K562 (cell line): ENCODE results near the gene P2RY11. TPM values are rescaled to one million over a fixed set of nuclear protein-coding genes. Genes with fewer than 3 reads are reported as not detected.
A peak's percentile ranks its signal among the peaks of the same experiment; 100 is the strongest.

Experiments used
- ATAC-seq: fragments of 200-7000 bp; cut with Tn5 transposase; 3 replicates; pipeline ENCODE4 v1.9.1; 2020; ENCODE audit warnings: moderate library complexity
- BruUV-seq: library from RNA; stranded (reverse); fragments of 400-500 nt; replicated peaks from 2 replicates; lab custom pipeline; 2021; lab: Mats Ljungman, UMichigan
- CTCF ChIA-PET: fragments of 300-600 bp; formaldehyde crosslinking; extraction: SDS; loops from one replicate; lab custom pipeline; 2021; ENCODE audit warnings: low intra/inter-chr PET ratio; lab: Yijun Ruan, JAX
- POLR2A ChIA-PET: fragments of 300-600, 350-650 bp; sonication (Branson Sonifier 250); formaldehyde crosslinking; extraction: SDS; loops from one replicate; lab custom pipeline; 2021; ENCODE audit warnings: antibody characterized with exemption, inconsistent platforms; lab: Yijun Ruan, JAX
- DNase-seq, 4 experiments: peaks; one replicate each; pipeline versions ENCODE4 v3.0.0 to v3.0.0-alpha.2; 2011 to 2018; ENCODE audit warnings: low spot score in 3 of 4, mixed read lengths in 3 of 4; ENCODE audit errors: extremely low read depth in 1 of 4
- FAIRE-seq: peaks from 2 replicates; lab custom pipeline; 2011; peaks lifted over from hg19 to GRCh38; lab: Jason Lieb, UNC
- H2AFZ ChIP-seq: 2 replicates; pipeline ENCODE4 v1.6.0; 2011; ENCODE audit warnings: low read depth, low read length, control low read depth, inconsistent platforms
- H3K27ac ChIP-seq: fragments of 200-600 bp; 3 replicates; pipeline ENCODE4 v1.8.0; 2011; ENCODE audit warnings: low read depth, mild to moderate bottlenecking, control low read depth, inconsistent platforms, low read length, moderate library complexity, mixed read lengths; ENCODE audit errors: extremely low read depth
- H3K27me3 ChIP-seq, 2 experiments: fragments of 300-600 bp in 1 of 2; 2 replicates in 1 of 2; 3 replicates in 1 of 2; pipeline versions ENCODE4 v1.6.0 to v1.8.0; 2011; ENCODE audit warnings: inconsistent platforms in 2 of 2, low read length in 2 of 2, mild to moderate bottlenecking in 1 of 2, mixed read lengths in 1 of 2, moderate library complexity in 1 of 2; ENCODE audit not compliant: control insufficient read depth in 2 of 2, insufficient read depth in 2 of 2
- H3K36me3 ChIP-seq: fragments of 300-600 bp; 3 replicates; pipeline ENCODE4 v1.8.0; 2011; ENCODE audit warnings: mild to moderate bottlenecking, low read length, inconsistent platforms; ENCODE audit not compliant: control insufficient read depth, insufficient read depth
- H3K4me1 ChIP-seq, 2 experiments: fragments of 200-600 bp in 1 of 2; replicated peaks in 1 of 2; 2 replicates in 1 of 2; 3 replicates in 1 of 2; pipeline versions ENCODE4 v1.5.1 to v1.8.0; 2011; ENCODE audit warnings: inconsistent platforms in 2 of 2, low read length in 2 of 2, mild to moderate bottlenecking in 1 of 2, mixed read lengths in 1 of 2, moderate library complexity in 1 of 2; ENCODE audit not compliant: control insufficient read depth in 2 of 2, insufficient read depth in 2 of 2
- H3K4me2 ChIP-seq: 2 replicates; pipeline ENCODE4 v1.6.1; 2011; ENCODE audit warnings: low read length, control low read depth, inconsistent platforms, mixed read lengths; ENCODE audit not compliant: insufficient read depth
- H3K4me3 ChIP-seq: fragments of 200-600 bp; sonication (generic), shearing (Covaris generic); 2 replicates; pipeline ENCODE4 v1.5.1; 2016; ENCODE audit warnings: control low read depth, inconsistent platforms
- H3K79me2 ChIP-seq: fragments of 200-600 bp; 3 replicates; pipeline ENCODE4 v1.8.0; 2011; ENCODE audit warnings: low read length, inconsistent platforms; ENCODE audit not compliant: control insufficient read depth, insufficient read depth
- H3K9ac ChIP-seq, 2 experiments: 2 replicates each; pipeline versions ENCODE4 v1.6.0 to v1.6.1; 2011; ENCODE audit warnings: low read depth in 2 of 2, low read length in 2 of 2, control low read depth in 1 of 2, inconsistent platforms in 1 of 2, mild to moderate bottlenecking in 1 of 2, mixed read lengths in 1 of 2; ENCODE audit not compliant: insufficient read depth in 1 of 2
- H3K9me1 ChIP-seq: one replicate; pipeline ENCODE4 v1.6.0; 2011; ENCODE audit warnings: inconsistent platforms, mild to moderate bottlenecking, low read length, moderate library complexity; ENCODE audit not compliant: control insufficient read depth, insufficient read depth
- H3K9me3 ChIP-seq: replicated peaks from 2 replicates; pipeline ENCODE4 v1.5.1; 2011; ENCODE audit warnings: low read depth, low read length, inconsistent platforms; ENCODE audit not compliant: control insufficient read depth, insufficient read depth
- H4K20me1 ChIP-seq: replicated peaks from 2 replicates; pipeline ENCODE4 v1.6.1; 2011; ENCODE audit warnings: low read length, inconsistent platforms, mixed read lengths; ENCODE audit not compliant: control insufficient read depth, insufficient read depth
- ARHGAP35 ChIP-seq: fragments of 450-650 bp; IDR thresholded peaks from 2 replicates; pipeline ENCODE4 v1.6.1; 2018; ENCODE audit not compliant: partially characterized antibody
- FOXM1 ChIP-seq, 2 experiments: fragments of 450-650 bp in 1 of 2; sonication (generic) in 1 of 2; formaldehyde crosslinking in 1 of 2; IDR thresholded peaks; 2 replicates each; pipeline versions ENCODE4 v1.6.1 to v1.9.0; 2017 to 2022; ENCODE audit warnings: low read depth in 2 of 2, mild to moderate bottlenecking in 2 of 2, missing genetic modification reagents in 1 of 2, moderate library complexity in 1 of 2
- NCOA2 ChIP-seq, 2 experiments: fragments of 450-650 bp; IDR thresholded peaks; 2 replicates each; pipeline ENCODE4 v1.6.1; 2018; ENCODE audit warnings: mild to moderate bottlenecking in 2 of 2, moderate library complexity in 1 of 2; ENCODE audit not compliant: partially characterized antibody in 2 of 2
- RBFOX2 ChIP-seq: fragments of 200-400 bp; formaldehyde crosslinking; IDR thresholded peaks from 2 replicates; pipeline ENCODE4 v1.6.1; 2017; ENCODE audit warnings: low read depth, mild to moderate bottlenecking, low read length, moderate library complexity
- SRSF7 ChIP-seq: fragments of 200-400 bp; formaldehyde crosslinking; optimal IDR thresholded peaks from 2 replicates; pipeline ENCODE3; 2017; ENCODE audit warnings: mild to moderate bottlenecking, low read depth, low read length
- ZNF133 ChIP-seq: fragments of 250-450 bp; sonication (Bioruptor Pico); IDR thresholded peaks from 2 replicates; pipeline ENCODE4 v1.4.0; 2020; ENCODE audit warnings: mild to moderate bottlenecking
- WGBS: fragments of 100-300 bp; shearing (Covaris generic); methylation state at CpG from one replicate; pipeline ENCODE4 v1.1.6; 2016; ENCODE audit warnings: low coverage, mixed read lengths; ENCODE audit not compliant: insufficient coverage; ENCODE audit errors: missing lambda C conversion rate; 5-methylcytosine and 5-hydroxymethylcytosine counted together
- in situ Hi-C: fragments of 300-500 bp; cut with MboI; formaldehyde crosslinking; loops from 4 replicates; pipeline ENCODE4 v1.15.0; 2018; ENCODE audit warnings: inconsistent platforms, mixed read lengths
- intact Hi-C: fragments of 100-400 bp; cut with micrococcal nuclease; formaldehyde crosslinking; loops from 2 replicates; pipeline ENCODE4 v1.14.2; 2022
- polyA plus RNA-seq, 8 experiments: library from polyadenylated mRNA; depleted of rRNA in 4 of 8; stranded (reverse) in 5 of 8; unstranded in 3 of 8; fragments of >200 nt; fragmentation: Nextera tagmentation in 2 of 8; fragmentation: Illumina TruSeq in 1 of 8; extraction: Ambion mirVana in 2 of 8; extraction: Trizol in 1 of 8; gene quantifications; 2 replicates each; pipeline versions ENCODE4 v1.2.1 to v1.2.3, GENCODE V29; 2011 to 2014; ENCODE audit warnings: inconsistent platforms in 1 of 8, missing spikeins in 1 of 8
- total RNA-seq, 7 experiments: library from RNA; depleted of rRNA in 6 of 7; stranded (reverse); fragments of >200 nt in 6 of 7; fragmentation: Illumina TruSeq in 2 of 7; extraction: Trizol in 2 of 7; gene quantifications; 2 replicates each; pipeline versions ENCODE4 v1.2.1 to v1.2.3, GENCODE V29; 2011 to 2021; ENCODE audit warnings: low replicate concordance in 1 of 7

The P2RY11 gene
- total and polyA plus RNA-seq, 9 of the 15 experiments (the other 6 are each of a cell fraction or from before 2014, with no cell fraction given), result 0.03 to 10.1 (median 1.5) TPM

- Histone ChIP-seq H3K9me1 (no peaks in the 10 kb centered on the region), H3K9me3 (no peaks in the 10 kb centered on the region), H4K20me1 (peaks cover 5% of the 10 kb centered on the region; the same call in 1 of the 2 replicates), H3K4me3 (no peak overlapping the region), H3K36me3 (peaks cover 44% of the 10 kb centered on the region; the same call in 2 of the 3 replicates), H3K4me1 (peaks cover 3 to 76% of the 10 kb centered on the region in 2 experiments; a peak in 3 of 5 replicates), H2AFZ (no peak overlapping the region), H3K27me3 (no peaks in the 10 kb centered on the region), H3K27ac (no peak overlapping the region), H3K4me2 (no peak overlapping the region), H3K79me2 (peaks cover 15% of the 10 kb centered on the region), H3K9ac (no peak overlapping the region)
- FAIRE-seq (no peak), DNase-seq (no peak), ATAC-seq (no peak)
- BruUV-seq, result no TSS peak
- in situ Hi-C loops, result no loop called here
- WGBS, result 97% methylated on average over 20 of the region's 21 CpGs
- intact Hi-C loops, result no loop called here
- no peak for TF ChIP-seq SRSF7
- no peak for TF ChIP-seq ZNF133 (CRISPR knock-in tag)
- peak; percentile 47 for TF ChIP-seq RBFOX2
- no peak for TF ChIP-seq NCOA2 (IDR thresholded peaks at IDR 0.05; ENCODE audit: partially characterized antibody in 2 of 2)
- TF ChIP-seq ARHGAP35, result no peak
- no peak for TF ChIP-seq FOXM1 (IDR thresholded peaks at IDR 0.05; ENCODE audit: low read depth)
- TF ChIP-seq FOXM1 (CRISPR knock-in tag; IDR thresholded peaks at IDR 0.05; ENCODE audit: low read depth), result no peak
- CTCF ChIA-PET, result no interaction called here
- POLR2A ChIA-PET, result interaction anchor here (0.6 to 5.8 kb wide), 5 partner anchors 10 to 310 kb away, joined by 3 to 49 read pairs (median 5); partner anchors contain the start of gene PPAN
Measured at GRCh38 chr19:10116866-10117616, 5.5 kb downstream of the P2RY11 start.
